Bone marrow (tissue), 2 donors: ENCODE results near the gene FAM110A.
"Not testable (repeated sequence)": the region's sequence is repeated elsewhere in the genome, so short reads cannot be mapped to it uniquely, and the experiment has no call there.

Experiments used
- DNase-seq, 2 donors: peaks; one replicate each; lab custom pipeline; 2025; lab: John Stamatoyannopoulos, UW

Gene FAM110A

GRCh38 chr20:833450-834150 lies at the start of gene FAM110A:
Gene FAM110A, plus strand, starts transcription at chr20:833715. Its CDS starts 11,090 bp downstream, at chr20:844805.
- peak; percentile 93 to 94 for DNase-seq

GRCh38 chr20:787825-788224 lies 45.7 kb upstream of the FAM110A start:
- DNase-seq, result no peak

GRCh38 chr20:791056-791455 lies 42.5 kb upstream of the FAM110A start:
- no peak for DNase-seq

GRCh38 chr20:792248-792647 lies 41.3 kb upstream of the FAM110A start:
- no peak for DNase-seq

GRCh38 chr20:796921-797320 lies 36.6 kb upstream of the FAM110A start:
- no peak for DNase-seq

GRCh38 chr20:798746-799145 lies 34.8 kb upstream of the FAM110A start:
- not testable (repeated sequence) for DNase-seq

GRCh38 chr20:800026-800425 lies 33.5 kb upstream of the FAM110A start:
- DNase-seq, result not testable (repeated sequence)

GRCh38 chr20:801678-802077 lies 31.8 kb upstream of the FAM110A start:
- DNase-seq, result no peak

- no peak for DNase-seq
These were observed 27.8 kb upstream of the FAM110A start for GRCh38 chr20:805713-806112.

GRCh38 chr20:811776-812434 lies 21.6 kb upstream of the FAM110A start:
- DNase-seq, result not testable (repeated sequence)

- DNase-seq, result not testable (repeated sequence)
These were observed 21.1 kb upstream of the FAM110A start for GRCh38 chr20:812435-812814.

GRCh38 chr20:813390-813789 lies 20.1 kb upstream of the FAM110A start:
- no peak for DNase-seq

- DNase-seq, result no peak
These were observed 18.3 kb upstream of the FAM110A start for GRCh38 chr20:815226-815625.

- peak; percentile 28 to 50 for DNase-seq
These were observed 17.5 kb upstream of the FAM110A start for GRCh38 chr20:815914-816606.

GRCh38 chr20:818001-818664 lies 15.4 kb upstream of the FAM110A start:
- DNase-seq, result no peak

- no peak for DNase-seq
These were observed 13.7 kb upstream of the FAM110A start for GRCh38 chr20:819680-820322.

- no peak for DNase-seq
These were observed 13.1 kb upstream of the FAM110A start for GRCh38 chr20:820323-820953.

- no peak for DNase-seq
These were observed 12.3 kb upstream of the FAM110A start for GRCh38 chr20:821046-821730.

GRCh38 chr20:821731-822065 lies 11.8 kb upstream of the FAM110A start:
- DNase-seq, result no peak

GRCh38 chr20:822651-823573 lies 10.6 kb upstream of the FAM110A start:
- no peak for DNase-seq
